Ishikawa (cell line): ENCODE measurements around the gene IRF6.

ENCODE experiments used
- CEBPB ChIP-seq: IDR thresholded peaks from 2 replicates; pipeline ENCODE4 v1.6.1; 2012
- CREB1 ChIP-seq: IDR thresholded peaks from 2 replicates; pipeline ENCODE4 v1.6.1; 2012; ENCODE audit warnings: low read depth
- EGR1 ChIP-seq: IDR thresholded peaks from 2 replicates; pipeline ENCODE4 v1.6.1; 2012
- EP300 ChIP-seq: IDR thresholded peaks from 2 replicates; pipeline ENCODE4 v1.6.1; 2012; ENCODE audit warnings: borderline replicate concordance
- FOXM1 ChIP-seq: IDR thresholded peaks from 2 replicates; pipeline ENCODE4 v1.6.1; 2012; ENCODE audit warnings: low read depth, borderline replicate concordance
- NFIC ChIP-seq: IDR thresholded peaks from 2 replicates; pipeline ENCODE4 v1.6.1; 2012
- RAD21 ChIP-seq: IDR thresholded peaks from 2 replicates; pipeline ENCODE4 v1.6.1; 2012; ENCODE audit warnings: low read depth
- TAF1 ChIP-seq: IDR thresholded peaks from 2 replicates; pipeline ENCODE4 v1.6.1; 2012; ENCODE audit warnings: low read depth, mild to moderate bottlenecking
- TCF12 ChIP-seq: IDR thresholded peaks from 2 replicates; pipeline ENCODE4 v1.6.1; 2012; ENCODE audit warnings: low read depth
- TEAD4 ChIP-seq: IDR thresholded peaks from 2 replicates; pipeline ENCODE4 v1.6.1; 2012
- YY1 ChIP-seq: IDR thresholded peaks from 2 replicates; pipeline ENCODE4 v1.6.1; 2012; ENCODE audit warnings: low read depth
- ZBTB7A ChIP-seq: IDR thresholded peaks from 2 replicates; pipeline ENCODE4 v1.6.1; 2012; ENCODE audit warnings: low read depth
- TF ChIP-seq, protein P1 (sequence below): IDR thresholded peaks from 2 replicates; pipeline ENCODE4 v1.6.1; 2012
- TF ChIP-seq, protein P2 (sequence below): IDR thresholded peaks from 2 replicates; pipeline ENCODE4 v1.6.1; 2012; ENCODE audit warnings: low read depth, mild to moderate bottlenecking

DNA sequence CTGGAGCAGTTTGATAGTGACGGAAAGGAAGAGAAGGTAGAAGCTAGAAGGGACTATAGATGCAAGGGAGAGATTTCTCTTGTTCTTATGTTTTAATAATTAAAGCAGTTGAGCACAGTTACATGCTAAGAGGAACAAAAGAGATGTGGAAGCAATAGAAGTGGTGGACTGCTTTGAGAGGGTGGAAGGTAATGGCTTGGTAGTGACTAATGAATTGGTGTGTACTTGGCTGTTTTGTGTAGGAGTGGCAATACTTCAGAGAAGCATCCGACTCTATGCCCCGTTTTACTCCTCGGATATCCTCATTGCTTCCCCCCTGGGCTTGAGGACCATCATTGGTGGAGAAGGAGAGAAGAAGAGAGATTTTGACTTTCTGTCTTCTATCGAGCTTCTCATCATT, 34.7 kb upstream of the IRF6 start:
- no peak for TF ChIP-seq EP300
- TF ChIP-seq, protein P1, sequence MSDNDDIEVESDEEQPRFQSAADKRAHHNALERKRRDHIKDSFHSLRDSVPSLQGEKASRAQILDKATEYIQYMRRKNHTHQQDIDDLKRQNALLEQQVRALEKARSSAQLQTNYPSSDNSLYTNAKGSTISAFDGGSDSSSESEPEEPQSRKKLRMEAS: no peak
- no peak for TF ChIP-seq EGR1
- TF ChIP-seq YY1: no peak
- TF ChIP-seq FOXM1: no peak
- no peak for TF ChIP-seq CEBPB
- TF ChIP-seq CREB1: no peak
- no peak for TF ChIP-seq NFIC
- TF ChIP-seq TEAD4: no peak
- no peak for TF ChIP-seq TAF1
- TF ChIP-seq, protein P2, sequence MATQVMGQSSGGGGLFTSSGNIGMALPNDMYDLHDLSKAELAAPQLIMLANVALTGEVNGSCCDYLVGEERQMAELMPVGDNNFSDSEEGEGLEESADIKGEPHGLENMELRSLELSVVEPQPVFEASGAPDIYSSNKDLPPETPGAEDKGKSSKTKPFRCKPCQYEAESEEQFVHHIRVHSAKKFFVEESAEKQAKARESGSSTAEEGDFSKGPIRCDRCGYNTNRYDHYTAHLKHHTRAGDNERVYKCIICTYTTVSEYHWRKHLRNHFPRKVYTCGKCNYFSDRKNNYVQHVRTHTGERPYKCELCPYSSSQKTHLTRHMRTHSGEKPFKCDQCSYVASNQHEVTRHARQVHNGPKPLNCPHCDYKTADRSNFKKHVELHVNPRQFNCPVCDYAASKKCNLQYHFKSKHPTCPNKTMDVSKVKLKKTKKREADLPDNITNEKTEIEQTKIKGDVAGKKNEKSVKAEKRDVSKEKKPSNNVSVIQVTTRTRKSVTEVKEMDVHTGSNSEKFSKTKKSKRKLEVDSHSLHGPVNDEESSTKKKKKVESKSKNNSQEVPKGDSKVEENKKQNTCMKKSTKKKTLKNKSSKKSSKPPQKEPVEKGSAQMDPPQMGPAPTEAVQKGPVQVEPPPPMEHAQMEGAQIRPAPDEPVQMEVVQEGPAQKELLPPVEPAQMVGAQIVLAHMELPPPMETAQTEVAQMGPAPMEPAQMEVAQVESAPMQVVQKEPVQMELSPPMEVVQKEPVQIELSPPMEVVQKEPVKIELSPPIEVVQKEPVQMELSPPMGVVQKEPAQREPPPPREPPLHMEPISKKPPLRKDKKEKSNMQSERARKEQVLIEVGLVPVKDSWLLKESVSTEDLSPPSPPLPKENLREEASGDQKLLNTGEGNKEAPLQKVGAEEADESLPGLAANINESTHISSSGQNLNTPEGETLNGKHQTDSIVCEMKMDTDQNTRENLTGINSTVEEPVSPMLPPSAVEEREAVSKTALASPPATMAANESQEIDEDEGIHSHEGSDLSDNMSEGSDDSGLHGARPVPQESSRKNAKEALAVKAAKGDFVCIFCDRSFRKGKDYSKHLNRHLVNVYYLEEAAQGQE: no peak
- no peak for TF ChIP-seq RAD21
- TF ChIP-seq ZBTB7A: no peak
- no peak for TF ChIP-seq TCF12
